HG02623 (cell line): ENCODE data around the gene SATB1.
"Not testable (repeated sequence)": the region's sequence is repeated elsewhere in the genome, so short reads cannot be mapped to it uniquely, and the experiment has no call there.

Experiments used
- ATAC-seq: cut with Tn5 transposase; IDR thresholded peaks from one replicate; pipeline ENCODE4 v1.9.1; 2021; ENCODE audit warnings: moderate library complexity; ENCODE audit not compliant: unreplicated experiment

Gene SATB1

GRCh38 chr3:18355832-18356231, 69.3 kb downstream of the SATB1 start:
- no peak for ATAC-seq

- no peak for ATAC-seq
These were observed 70.4 kb downstream of the SATB1 start for GRCh38 chr3:18354701-18355100.

GRCh38 chr3:18351823-18352744, 73.1 kb downstream of the SATB1 start:
- ATAC-seq: no peak

GRCh38 chr3:18351069-18351628, 74.0 kb downstream of the SATB1 start:
- ATAC-seq: no peak

GRCh38 chr3:18349197-18349798, 75.8 kb downstream of the SATB1 start:
- ATAC-seq: no peak

GRCh38 chr3:18346097-18346496, 79.0 kb downstream of the SATB1 start:
- ATAC-seq: no peak

GRCh38 chr3:18345015-18345367, 80.1 kb downstream of the SATB1 start:
- ATAC-seq: no peak

- ATAC-seq: no peak
These were observed 80.7 kb downstream of the SATB1 start for GRCh38 chr3:18344306-18345014.

- ATAC-seq: no peak
These were observed 81.3 kb downstream of the SATB1 start for GRCh38 chr3:18343809-18344208.

GRCh38 chr3:18338827-18339514, 86.2 kb downstream of the SATB1 start:
- ATAC-seq: no peak

GRCh38 chr3:18337231-18337630, 87.9 kb downstream of the SATB1 start:
- ATAC-seq: no peak

- ATAC-seq: no peak
These were observed 90.1 kb downstream of the SATB1 start for GRCh38 chr3:18334837-18335601.

- ATAC-seq: not testable (repeated sequence)
These were observed 94.2 kb downstream of the SATB1 start for GRCh38 chr3:18330772-18331441.

- ATAC-seq: no peak
These were observed 117.0 kb downstream of the SATB1 start for GRCh38 chr3:18308096-18308650.

- no peak for ATAC-seq
These were observed 117.6 kb downstream of the SATB1 start for GRCh38 chr3:18307529-18307928.

GRCh38 chr3:18302517-18302916, 122.6 kb downstream of the SATB1 start:
- ATAC-seq: no peak

GRCh38 chr3:18301781-18302180, 123.4 kb downstream of the SATB1 start:
- no peak for ATAC-seq

- ATAC-seq: no peak
These were observed 124.2 kb downstream of the SATB1 start for GRCh38 chr3:18300916-18301315.

- no peak for ATAC-seq
These were observed 128.0 kb downstream of the SATB1 start for GRCh38 chr3:18297126-18297525.
